ENCODE measurements around the gene TNIK. TPM values are rescaled to one million over a fixed set of nuclear protein-coding genes. Genes with fewer than 3 reads are reported as not detected.

TNIK gene
- total RNA-seq, 1 experiment from 2014 or later = 22.4 TPM

DNA sequence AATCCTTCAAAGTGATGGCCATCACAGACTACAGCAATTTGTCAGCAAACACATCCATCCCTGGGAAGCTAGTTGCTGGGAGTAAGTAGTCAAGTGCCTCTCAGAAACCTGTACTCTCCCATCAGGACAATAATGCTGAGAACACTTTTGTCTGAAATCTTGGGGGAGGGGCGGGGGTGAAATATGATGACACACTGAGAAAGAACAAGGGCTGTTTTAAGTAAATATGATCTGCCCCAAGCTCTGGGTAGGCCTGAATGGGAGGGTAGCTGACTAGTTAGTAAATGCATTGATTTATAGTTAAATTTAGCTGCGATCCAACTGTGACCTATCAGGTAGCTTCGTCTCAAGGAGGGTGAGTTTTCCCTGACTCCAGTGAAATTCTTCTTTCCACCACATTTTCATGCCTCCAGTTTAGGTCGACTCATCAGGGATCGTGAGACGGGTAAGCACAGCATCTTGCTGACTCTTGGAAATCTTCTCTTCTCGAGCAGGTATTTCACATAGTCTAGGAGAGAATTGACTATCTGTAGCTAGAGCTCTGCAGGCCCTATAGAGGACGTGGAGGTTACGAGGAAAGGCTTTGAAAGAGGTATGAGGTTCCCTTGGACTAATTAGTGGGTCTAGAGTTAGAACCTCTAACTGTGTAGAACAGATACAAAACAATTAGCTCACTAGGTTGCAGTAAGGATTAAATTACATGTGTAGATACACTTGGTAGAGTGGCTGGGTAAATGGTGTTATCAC lies 220.3 kb downstream of the TNIK start:
- no peaks in the 10 kb centered on the region for H3K4me1 ChIP-seq
- TF ChIP-seq, protein P1, sequence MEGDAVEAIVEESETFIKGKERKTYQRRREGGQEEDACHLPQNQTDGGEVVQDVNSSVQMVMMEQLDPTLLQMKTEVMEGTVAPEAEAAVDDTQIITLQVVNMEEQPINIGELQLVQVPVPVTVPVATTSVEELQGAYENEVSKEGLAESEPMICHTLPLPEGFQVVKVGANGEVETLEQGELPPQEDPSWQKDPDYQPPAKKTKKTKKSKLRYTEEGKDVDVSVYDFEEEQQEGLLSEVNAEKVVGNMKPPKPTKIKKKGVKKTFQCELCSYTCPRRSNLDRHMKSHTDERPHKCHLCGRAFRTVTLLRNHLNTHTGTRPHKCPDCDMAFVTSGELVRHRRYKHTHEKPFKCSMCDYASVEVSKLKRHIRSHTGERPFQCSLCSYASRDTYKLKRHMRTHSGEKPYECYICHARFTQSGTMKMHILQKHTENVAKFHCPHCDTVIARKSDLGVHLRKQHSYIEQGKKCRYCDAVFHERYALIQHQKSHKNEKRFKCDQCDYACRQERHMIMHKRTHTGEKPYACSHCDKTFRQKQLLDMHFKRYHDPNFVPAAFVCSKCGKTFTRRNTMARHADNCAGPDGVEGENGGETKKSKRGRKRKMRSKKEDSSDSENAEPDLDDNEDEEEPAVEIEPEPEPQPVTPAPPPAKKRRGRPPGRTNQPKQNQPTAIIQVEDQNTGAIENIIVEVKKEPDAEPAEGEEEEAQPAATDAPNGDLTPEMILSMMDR (IDR thresholded peaks at IDR 0.05; ENCODE audit: insufficient read depth in 1 of 2, low read depth in 1 of 2, low read length in 1 of 2, severe bottlenecking in 1 of 2, unreplicated experiment in 1 of 2) = no peak
- no peaks in the 10 kb centered on the region for H3K27me3 ChIP-seq (replicated peaks; ENCODE audit: control insufficient read depth, insufficient read depth, low read length)
- H3K4me3 ChIP-seq (ENCODE audit: low read depth, low read length) = no peak overlapping the region
- intact Hi-C loops (cut with micrococcal nuclease; ENCODE audit: unreplicated experiment) = no loop called here
- no peaks in the 10 kb centered on the region for H3K4me1 Mint-ChIP-seq (ENCODE audit: low read depth, unreplicated experiment)
- no peak overlapping the region for H3K27ac Mint-ChIP-seq (ENCODE audit: unreplicated experiment)
- BruUV-seq (replicated peaks) = no TSS peak
- H3K36me3 Mint-ChIP-seq (ENCODE audit: insufficient read depth, unreplicated experiment) = no peaks in the 10 kb centered on the region
- no peaks in the 10 kb centered on the region for H3K9me3 Mint-ChIP-seq (ENCODE audit: unreplicated experiment)
- no peak overlapping the region for H3K4me3 Mint-ChIP-seq (ENCODE audit: unreplicated experiment)
- no peaks in the 10 kb centered on the region for H3K9me3 ChIP-seq
- POLR2A ChIA-PET = no interaction called here
- H3K27me3 Mint-ChIP-seq (ENCODE audit: insufficient read depth, unreplicated experiment) = no peaks in the 10 kb centered on the region
- H3K36me3 ChIP-seq (ENCODE audit: control insufficient read depth, insufficient read depth, low read length) = no peaks in the 10 kb centered on the region
- CTCF ChIA-PET = no interaction called here
- DNase-seq = peak in 1 of 2 experiments; percentile 13

DNA sequence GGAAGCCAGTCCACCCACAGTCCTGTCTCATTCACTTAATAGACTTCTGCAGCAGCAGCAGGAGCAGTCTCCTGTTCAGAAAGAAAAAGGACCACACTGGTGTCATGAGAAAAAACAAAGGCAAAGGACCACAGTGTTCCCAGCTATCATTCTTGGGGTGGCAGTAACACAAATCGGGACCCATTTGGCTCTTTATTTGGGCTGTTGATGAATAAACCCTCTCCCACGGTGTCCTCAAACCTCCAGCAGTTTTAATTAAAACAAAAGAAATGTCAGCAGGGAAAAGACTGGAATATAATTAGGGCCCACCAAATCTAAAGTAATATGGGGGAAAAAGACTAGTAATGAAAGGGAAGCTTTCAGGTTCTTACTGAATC lies 223.2 kb downstream of the TNIK start:
- Mint-ChIP-seq H3K27ac (ENCODE audit: unreplicated experiment) (no peak overlapping the region), H3K36me3 (ENCODE audit: insufficient read depth, unreplicated experiment) (no peaks in the 10 kb centered on the region), H3K9me3 (ENCODE audit: unreplicated experiment) (no peaks in the 10 kb centered on the region), H3K27me3 (ENCODE audit: insufficient read depth, unreplicated experiment) (no peaks in the 10 kb centered on the region), H3K4me3 (ENCODE audit: unreplicated experiment) (no peak overlapping the region), H3K4me1 (ENCODE audit: low read depth, unreplicated experiment) (peaks cover 6% of the 10 kb centered on the region)
- no peaks in the 10 kb centered on the region for H3K27me3 ChIP-seq (replicated peaks; ENCODE audit: control insufficient read depth, insufficient read depth, low read length)
- H3K36me3 ChIP-seq (ENCODE audit: control insufficient read depth, insufficient read depth, low read length) = no peaks in the 10 kb centered on the region
- CTCF ChIA-PET = no interaction called here
- TF ChIP-seq, protein P1 (IDR thresholded peaks at IDR 0.05; ENCODE audit: insufficient read depth in 1 of 2, low read depth in 1 of 2, low read length in 1 of 2, severe bottlenecking in 1 of 2, unreplicated experiment in 1 of 2) = no peak
- BruUV-seq (replicated peaks) = no TSS peak
- POLR2A ChIA-PET = no interaction called here
- H3K4me1 ChIP-seq = no peaks in the 10 kb centered on the region
- no peaks in the 10 kb centered on the region for H3K9me3 ChIP-seq
- intact Hi-C loops (cut with micrococcal nuclease; ENCODE audit: unreplicated experiment) = no loop called here
- DNase-seq = no peak
- no peak overlapping the region for H3K4me3 ChIP-seq (ENCODE audit: low read depth, low read length)

DNA sequence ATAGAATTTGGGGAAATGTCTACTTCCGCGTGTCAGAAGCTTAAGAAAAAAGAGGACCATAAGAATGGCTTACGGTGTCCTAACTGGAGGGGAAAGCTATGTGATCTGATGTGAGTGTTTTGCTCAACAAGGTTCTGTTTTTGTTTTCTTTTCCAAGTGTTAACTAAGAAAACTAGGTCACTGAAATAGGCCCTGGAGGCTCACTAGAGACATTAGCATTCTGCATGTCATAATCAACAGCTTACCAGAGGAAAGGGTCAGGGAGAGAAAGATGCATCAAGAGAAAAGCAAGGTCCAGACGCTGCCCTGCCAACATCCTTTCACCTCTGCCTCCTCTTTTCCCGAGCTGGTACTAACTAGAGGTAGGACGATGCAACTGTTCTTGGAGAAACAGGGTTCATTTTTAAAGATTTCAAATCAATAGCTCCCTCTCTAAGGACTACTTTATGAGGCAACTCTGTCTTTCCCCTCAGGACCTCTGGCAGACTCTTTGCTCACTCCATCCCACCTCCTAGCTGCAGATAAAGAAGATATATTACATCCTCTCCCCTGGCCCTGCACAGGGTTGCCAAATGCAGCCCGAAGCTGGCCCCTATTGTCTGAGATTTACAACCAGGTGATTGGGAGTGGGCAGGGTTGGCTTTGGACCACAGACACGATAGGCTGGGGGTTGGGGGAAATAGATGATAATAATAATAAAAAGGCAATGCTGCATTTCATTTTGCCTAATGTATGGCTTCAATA lies 223.8 kb downstream of the TNIK start:
- TF ChIP-seq, protein P1 (IDR thresholded peaks at IDR 0.05; ENCODE audit: insufficient read depth in 1 of 2, low read depth in 1 of 2, low read length in 1 of 2, severe bottlenecking in 1 of 2, unreplicated experiment in 1 of 2) = no peak
- DNase-seq = no peak
- peaks cover 6% of the 10 kb centered on the region for H3K4me1 Mint-ChIP-seq (ENCODE audit: low read depth, unreplicated experiment)
- no peak overlapping the region for H3K4me3 Mint-ChIP-seq (ENCODE audit: unreplicated experiment)
- Histone ChIP-seq H3K4me1 (no peaks in the 10 kb centered on the region), H3K9me3 (no peaks in the 10 kb centered on the region), H3K36me3 (ENCODE audit: control insufficient read depth, insufficient read depth, low read length) (no peaks in the 10 kb centered on the region), H3K27me3 (replicated peaks; ENCODE audit: control insufficient read depth, insufficient read depth, low read length) (no peaks in the 10 kb centered on the region), H3K4me3 (ENCODE audit: low read depth, low read length) (no peak overlapping the region)
- H3K27ac Mint-ChIP-seq (ENCODE audit: unreplicated experiment) = no peak overlapping the region
- ChIA-PET POLR2A (no interaction called here), CTCF (no interaction called here)
- no peaks in the 10 kb centered on the region for H3K27me3 Mint-ChIP-seq (ENCODE audit: insufficient read depth, unreplicated experiment)
- no TSS peak for BruUV-seq (replicated peaks)
- intact Hi-C loops (cut with micrococcal nuclease; ENCODE audit: unreplicated experiment) = no loop called here
- H3K36me3 Mint-ChIP-seq (ENCODE audit: insufficient read depth, unreplicated experiment) = no peaks in the 10 kb centered on the region
- H3K9me3 Mint-ChIP-seq (ENCODE audit: unreplicated experiment) = no peaks in the 10 kb centered on the region

Data from Caco-2 (cell line).